Loucy (cell line): ENCODE results near the gene ATP8B3.

ENCODE experiments used
- H2AFZ ChIP-seq: fragments of 200-600 bp; sonication (generic); 2 replicates; pipeline ENCODE4 v1.6.0; 2016; ENCODE audit warnings: antibody characterized with exemption, mild to moderate bottlenecking, low read length, moderate library complexity
- H3F3A ChIP-seq: fragments of 200-600 bp; 2 replicates; pipeline ENCODE4 v1.6.0; 2016; ENCODE audit warnings: antibody characterized with exemption, low read depth, mild to moderate bottlenecking
- H3K27me3 ChIP-seq: fragments of 200-600 bp; sonication (generic); 2 replicates; pipeline ENCODE4 v1.6.1; 2014; ENCODE audit warnings: low read length, mild to moderate bottlenecking; ENCODE audit not compliant: insufficient read depth, poor library complexity, severe bottlenecking
- H3K36me3 ChIP-seq: fragments of 200-600 bp; sonication (generic); 2 replicates; pipeline ENCODE4 v1.6.1; 2016; ENCODE audit warnings: low read length; ENCODE audit not compliant: insufficient read depth
- H3K4me1 ChIP-seq: fragments of 200-600 bp; sonication (generic); 2 replicates; pipeline ENCODE4 v1.5.1; 2014; ENCODE audit warnings: low read length, mild to moderate bottlenecking; ENCODE audit not compliant: insufficient read depth, poor library complexity, severe bottlenecking
- H3K4me2 ChIP-seq: fragments of 200-600 bp; sonication (generic); 2 replicates; pipeline ENCODE4 v1.6.0; 2014; ENCODE audit warnings: antibody characterized with exemption, low read length, low read depth, mild to moderate bottlenecking; ENCODE audit not compliant: poor library complexity, severe bottlenecking
- H3K4me3 ChIP-seq: fragments of 200-600 bp; sonication (generic); 2 replicates; pipeline ENCODE4 v1.5.1; 2014; ENCODE audit warnings: low read length, mild to moderate bottlenecking, mixed read lengths; ENCODE audit not compliant: poor library complexity, severe bottlenecking
- H3K79me2 ChIP-seq: fragments of 200-600 bp; sonication (generic); 2 replicates; pipeline ENCODE4 v1.6.1; 2014; ENCODE audit warnings: low read length; ENCODE audit not compliant: insufficient read depth
- H3K9ac ChIP-seq: fragments of 200-600 bp; sonication (generic); 2 replicates; pipeline ENCODE4 v1.6.0; 2014; ENCODE audit warnings: mild to moderate bottlenecking, low read depth, low read length, moderate library complexity; ENCODE audit not compliant: poor library complexity, severe bottlenecking
- H3K9me2 ChIP-seq: fragments of 200-600 bp; sonication (generic); replicated peaks from 2 replicates; pipeline ENCODE4 v1.6.1; 2016; ENCODE audit warnings: low read depth, low read length, mixed read lengths
- H3K9me3 ChIP-seq: fragments of 200-600 bp; sonication (generic); 2 replicates; pipeline ENCODE4 v1.6.1; 2014; ENCODE audit warnings: mild to moderate bottlenecking, antibody characterized with exemption, low read length, low read depth; ENCODE audit not compliant: insufficient read depth
- H4K20me1 ChIP-seq: fragments of 200-600 bp; sonication (generic); 2 replicates; pipeline ENCODE4 v1.6.0; 2014; ENCODE audit warnings: antibody characterized with exemption, low read length, mild to moderate bottlenecking; ENCODE audit not compliant: insufficient read depth, poor library complexity, severe bottlenecking
- EZH2phosphoT487 ChIP-seq: fragments of 200-600 bp; IDR thresholded peaks from 2 replicates; pipeline ENCODE4 v1.6.1; 2018; ENCODE audit warnings: antibody characterized with exemption, mild to moderate bottlenecking, moderate library complexity, borderline replicate concordance
- TF ChIP-seq, protein P1 (sequence below): fragments of 200-600 bp; sonication (generic); conservative IDR thresholded peaks from 2 replicates; pipeline ENCODE4 v1.5.1; 2014; ENCODE audit warnings: mild to moderate bottlenecking, antibody characterized with exemption, low read length

ATP8B3 gene

DNA sequence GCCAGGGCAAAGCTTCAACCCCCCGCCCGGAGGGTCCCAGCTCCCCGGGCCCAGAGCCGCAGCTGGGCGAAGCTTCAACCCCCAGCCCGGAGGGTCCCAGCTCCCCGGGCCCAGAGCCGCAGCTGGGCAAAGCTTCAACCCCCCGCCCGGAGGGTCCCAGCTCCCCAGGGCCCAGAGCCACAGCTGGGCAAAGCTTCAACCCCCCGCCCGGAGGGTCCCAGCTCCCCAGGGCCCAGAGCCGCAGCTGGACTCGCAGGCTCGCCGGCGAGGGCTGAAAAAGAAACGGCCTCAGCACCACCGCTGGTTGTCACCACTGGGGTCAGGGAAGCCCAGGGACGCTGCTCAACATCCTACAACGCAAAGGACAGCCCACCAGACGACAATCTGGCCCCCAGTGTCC, 31.0 kb upstream of the ATP8B3 start:
- Histone ChIP-seq H3K9ac (no peak overlapping the region), H3K4me1 (peaks cover 19% of the 10 kb centered on the region), H3K4me3 (no peak overlapping the region)

DNA sequence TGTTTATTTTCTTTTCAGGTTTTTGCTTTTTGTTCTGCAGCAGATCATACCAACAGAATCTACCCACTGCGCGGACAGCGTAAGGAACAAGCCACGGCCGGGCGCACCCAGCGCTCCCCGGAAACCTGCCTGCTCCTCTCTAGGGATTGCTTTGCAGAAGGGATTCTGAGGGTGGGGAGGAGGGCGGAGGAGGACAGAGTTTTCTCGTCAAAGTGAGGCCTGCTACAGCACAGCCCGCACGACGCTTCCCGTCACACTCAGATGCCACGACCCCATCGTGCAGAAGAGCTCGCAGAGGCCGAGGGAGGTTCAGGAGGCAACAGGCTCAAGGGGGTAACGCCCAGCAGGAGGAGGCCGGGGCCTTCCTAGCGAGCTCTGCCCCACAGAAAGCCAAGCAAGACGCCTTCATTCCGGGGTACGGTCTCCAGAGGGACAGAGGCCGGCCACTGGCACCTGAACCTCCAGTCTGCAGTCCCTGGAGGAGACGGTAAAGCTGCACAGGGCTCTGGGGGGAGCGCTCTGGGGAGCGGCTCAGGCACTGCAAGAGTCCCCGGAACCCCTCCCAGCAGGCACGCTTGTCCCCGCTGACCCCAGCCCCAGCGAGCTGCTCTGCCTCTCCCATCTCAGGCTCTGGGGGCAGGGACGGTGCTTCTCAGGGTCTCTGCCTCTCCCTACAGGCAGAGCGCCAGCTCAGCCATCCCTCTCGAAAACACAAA, 29.3 kb upstream of the ATP8B3 start:
- Histone ChIP-seq H3K4me2 (no peak overlapping the region), H2AFZ (no peak overlapping the region), H3F3A (no peaks in the 10 kb centered on the region), H3K27me3 (no peaks in the 10 kb centered on the region), H3K79me2 (peaks cover 89% of the 10 kb centered on the region), H3K9me2 (no peaks in the 10 kb centered on the region), H3K4me3 (no peak overlapping the region), H3K36me3 (no peaks in the 10 kb centered on the region), H4K20me1 (peaks cover 56% of the 10 kb centered on the region), H3K9me3 (no peaks in the 10 kb centered on the region), H3K9ac (no peak overlapping the region), H3K4me1 (peaks cover 5% of the 10 kb centered on the region)
- no peak for TF ChIP-seq EZH2phosphoT487

More for the DNA sequence above, 31.0 kb upstream of the ATP8B3 start:
- Histone ChIP-seq H3K79me2 (peaks cover 89% of the 10 kb centered on the region), H3K9me3 (no peaks in the 10 kb centered on the region), H4K20me1 (peaks cover 59% of the 10 kb centered on the region), H3K36me3 (no peaks in the 10 kb centered on the region), H2AFZ (no peak overlapping the region), H3F3A (no peaks in the 10 kb centered on the region), H3K9me2 (no peaks in the 10 kb centered on the region), H3K4me2 (no peak overlapping the region), H3K27me3 (peaks cover 4% of the 10 kb centered on the region)
- no peak for TF ChIP-seq EZH2phosphoT487
- TF ChIP-seq, protein P1, sequence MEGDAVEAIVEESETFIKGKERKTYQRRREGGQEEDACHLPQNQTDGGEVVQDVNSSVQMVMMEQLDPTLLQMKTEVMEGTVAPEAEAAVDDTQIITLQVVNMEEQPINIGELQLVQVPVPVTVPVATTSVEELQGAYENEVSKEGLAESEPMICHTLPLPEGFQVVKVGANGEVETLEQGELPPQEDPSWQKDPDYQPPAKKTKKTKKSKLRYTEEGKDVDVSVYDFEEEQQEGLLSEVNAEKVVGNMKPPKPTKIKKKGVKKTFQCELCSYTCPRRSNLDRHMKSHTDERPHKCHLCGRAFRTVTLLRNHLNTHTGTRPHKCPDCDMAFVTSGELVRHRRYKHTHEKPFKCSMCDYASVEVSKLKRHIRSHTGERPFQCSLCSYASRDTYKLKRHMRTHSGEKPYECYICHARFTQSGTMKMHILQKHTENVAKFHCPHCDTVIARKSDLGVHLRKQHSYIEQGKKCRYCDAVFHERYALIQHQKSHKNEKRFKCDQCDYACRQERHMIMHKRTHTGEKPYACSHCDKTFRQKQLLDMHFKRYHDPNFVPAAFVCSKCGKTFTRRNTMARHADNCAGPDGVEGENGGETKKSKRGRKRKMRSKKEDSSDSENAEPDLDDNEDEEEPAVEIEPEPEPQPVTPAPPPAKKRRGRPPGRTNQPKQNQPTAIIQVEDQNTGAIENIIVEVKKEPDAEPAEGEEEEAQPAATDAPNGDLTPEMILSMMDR = no peak

DNA sequence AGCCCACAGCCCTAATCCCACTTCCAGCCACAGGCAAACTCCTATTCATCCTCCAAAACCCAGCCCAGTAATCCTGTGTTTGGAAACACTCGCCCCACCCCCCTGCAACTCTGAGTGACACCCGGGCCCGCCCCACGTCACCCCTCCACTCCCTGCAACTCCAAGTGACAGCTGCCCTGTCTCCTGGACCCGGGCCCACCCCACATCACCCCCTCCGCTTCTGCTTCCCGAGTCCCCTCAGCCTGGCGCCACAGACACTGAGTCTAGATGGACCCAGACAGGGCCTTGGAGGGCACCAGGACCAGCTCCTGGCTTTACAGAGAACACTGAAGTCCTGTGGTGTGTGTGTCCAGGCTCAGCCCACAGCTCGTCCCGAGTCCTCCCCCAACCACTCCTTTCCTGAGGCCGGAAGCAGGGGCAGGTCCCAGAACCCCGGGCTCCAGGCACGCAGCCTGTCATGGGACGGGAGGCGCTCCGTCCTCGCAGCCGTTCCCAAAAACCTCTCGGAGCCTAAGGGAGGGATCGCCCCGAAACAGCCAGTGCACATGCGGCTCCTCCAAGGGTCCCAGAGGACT, 28.6 kb upstream of the ATP8B3 start:
- Histone ChIP-seq H3K36me3 (no peaks in the 10 kb centered on the region), H3F3A (no peaks in the 10 kb centered on the region), H3K79me2 (peaks cover 89% of the 10 kb centered on the region), H4K20me1 (peaks cover 48% of the 10 kb centered on the region), H3K27me3 (no peaks in the 10 kb centered on the region), H2AFZ (no peak overlapping the region), H3K4me3 (no peak overlapping the region), H3K4me1 (no peaks in the 10 kb centered on the region), H3K9me2 (no peaks in the 10 kb centered on the region), H3K9ac (no peak overlapping the region), H3K4me2 (no peak overlapping the region), H3K9me3 (no peaks in the 10 kb centered on the region)
- TF ChIP-seq, protein P1 = no peak
- TF ChIP-seq EZH2phosphoT487 = no peak
